GM21360 (cell line): ENCODE data around the gene TBC1D8.
A peak's percentile ranks its signal among the peaks of the same experiment; 100 is the strongest.

Experiments used
- ATAC-seq: cut with Tn5 transposase; IDR thresholded peaks from one replicate; pipeline ENCODE4 v1.9.1; 2021; ENCODE audit warnings: mild to moderate bottlenecking, moderate library complexity; ENCODE audit not compliant: unreplicated experiment

Gene TBC1D8

GRCh38 chr2:101004620-101005325 lies 146.4 kb downstream of the TBC1D8 start:
- no peak for ATAC-seq

- ATAC-seq = no peak
Measured at GRCh38 chr2:101003278-101003775, 147.9 kb downstream of the TBC1D8 start.

GRCh38 chr2:101002562-101003277 lies 148.5 kb downstream of the TBC1D8 start:
- ATAC-seq = no peak

- ATAC-seq = peak; percentile 95
Measured at GRCh38 chr2:101001691-101002561, 149.3 kb downstream of the TBC1D8 start, which contains the start of gene RPL31. Gene RPL31 (plus strand): TSS chr2:101002289. CDS start chr2:101002702, 413 bp downstream.

- no peak for ATAC-seq
Measured at GRCh38 chr2:100999995-101000394, 151.2 kb downstream of the TBC1D8 start.

GRCh38 chr2:100998235-100998573 lies 153.0 kb downstream of the TBC1D8 start:
- no peak for ATAC-seq

- ATAC-seq = no peak
Measured at GRCh38 chr2:100997509-100998234, 153.5 kb downstream of the TBC1D8 start.

- ATAC-seq = no peak
Measured at GRCh38 chr2:100995309-100996075, 155.7 kb downstream of the TBC1D8 start.

GRCh38 chr2:100993294-100993693 lies 157.9 kb downstream of the TBC1D8 start:
- ATAC-seq = no peak

GRCh38 chr2:100992262-100992661 lies 158.9 kb downstream of the TBC1D8 start:
- no peak for ATAC-seq

GRCh38 chr2:100991404-100991773 lies 159.8 kb downstream of the TBC1D8 start:
- ATAC-seq = no peak

GRCh38 chr2:100990650-100991403 lies 160.4 kb downstream of the TBC1D8 start:
- no peak for ATAC-seq

GRCh38 chr2:100990166-100990565 lies 161.0 kb downstream of the TBC1D8 start:
- ATAC-seq = no peak

GRCh38 chr2:100989666-100990065 lies 161.5 kb downstream of the TBC1D8 start:
- no peak for ATAC-seq

GRCh38 chr2:100988630-100989417 lies 162.4 kb downstream of the TBC1D8 start:
- no peak for ATAC-seq

- ATAC-seq = no peak
Measured at GRCh38 chr2:100987974-100988373, 163.2 kb downstream of the TBC1D8 start.

GRCh38 chr2:100987536-100987935 lies 163.6 kb downstream of the TBC1D8 start:
- ATAC-seq = no peak

GRCh38 chr2:100986157-100986556 lies 165.0 kb downstream of the TBC1D8 start:
- no peak for ATAC-seq
